H1 (cell line): ENCODE data around the gene PTPRD. TPM values are rescaled to one million over a fixed set of nuclear protein-coding genes. Genes with fewer than 3 reads are reported as not detected.

Experiments used
- BCL11A ChIP-seq, 2 experiments: IDR thresholded peaks; one replicate each; pipeline ENCODE4 v1.6.1; 2011; ENCODE audit warnings: low read depth in 2 of 2, low read length in 2 of 2, mild to moderate bottlenecking in 2 of 2
- CHD2 ChIP-seq: IDR thresholded peaks from 2 replicates; pipeline ENCODE4 v1.6.1; 2012; ENCODE audit warnings: low read length, improper control_type of control experiment
- CHD7 ChIP-seq: fragments of 300-600 bp; sonication (generic); IDR thresholded peaks from 2 replicates; pipeline ENCODE4 v1.7.1; 2012; ENCODE audit warnings: low read length, moderate library complexity, mild to moderate bottlenecking, inconsistent platforms; ENCODE audit not compliant: insufficient replicate concordance
- HDAC6 ChIP-seq: IDR thresholded peaks from one replicate; pipeline ENCODE4 v1.7.1; 2012; ENCODE audit warnings: low read depth, mild to moderate bottlenecking, inconsistent platforms, low read length, moderate library complexity
- NANOG ChIP-seq: IDR thresholded peaks from 2 replicates; pipeline ENCODE4 v1.6.1; 2011; ENCODE audit warnings: low read length, low read depth, mild to moderate bottlenecking, inconsistent platforms; ENCODE audit not compliant: insufficient read depth, poor library complexity, severe bottlenecking
- RNF2 ChIP-seq: fragments of 200-900, 300-1000 bp; sonication (generic); IDR thresholded peaks from 2 replicates; pipeline ENCODE4 v1.7.1; 2016; ENCODE audit warnings: borderline replicate concordance, low read depth, mild to moderate bottlenecking, antibody characterized with exemption, low read length; ENCODE audit not compliant: poor library complexity, severe bottlenecking; ENCODE audit errors: missing control alignments
- SIN3A ChIP-seq, 2 experiments: IDR thresholded peaks in 1 of 2; conservative IDR thresholded peaks in 1 of 2; 2 replicates each; pipeline ENCODE4 v1.6.1; 2011 to 2012; ENCODE audit warnings: low read length in 2 of 2, improper control_type of control experiment in 1 of 2, low read depth in 1 of 2, mild to moderate bottlenecking in 1 of 2
- SRF ChIP-seq: IDR thresholded peaks from 2 replicates; pipeline ENCODE4 v1.6.1; 2011; ENCODE audit warnings: mild to moderate bottlenecking, low read depth, low read length, moderate library complexity
- TAF7 ChIP-seq: optimal IDR thresholded peaks from 2 replicates; pipeline ENCODE3; 2011; ENCODE audit warnings: low read depth, mild to moderate bottlenecking, inconsistent platforms, low read length, moderate library complexity, borderline replicate concordance
- polyA plus RNA-seq, 7 experiments: library from polyadenylated mRNA; depleted of rRNA in 3 of 7; stranded (reverse) in 5 of 7; unstranded in 2 of 7; fragments of >200 nt in 5 of 7; fragments of 200-250 nt in 2 of 7; gene quantifications; 1 replicate in 5 of 7; 2 replicates in 1 of 7; 4 replicates in 1 of 7; pipeline versions ENCODE4 v1.2.1 to v1.2.3, GENCODE V29; 2011 to 2013; ENCODE audit warnings: missing spikeins in 2 of 7, mixed read lengths in 2 of 7
- total RNA-seq: library from RNA; stranded (reverse); fragmentation: NEBNext Ultra II Directional; extraction: Animal tissue kit (Norgen Biotek cat#: 25700); gene quantifications from 2 replicates; pipeline ENCODE4 v1.2.1, GENCODE V29; 2021

The PTPRD gene
- total and polyA plus RNA-seq, 2 of the 8 experiments (the other 6 are each of a cell fraction or from before 2014, with no cell fraction given): 17.2 to 77.0 TPM

- no peak for TF ChIP-seq SIN3A (conservative IDR thresholded peaks at IDR 0.05 in 1 of 2, IDR thresholded peaks at IDR 0.05 in 1 of 2; ENCODE audit: low read depth in 1 of 2, low read length in 2 of 2)
- no peak for TF ChIP-seq CHD7
- no peak for TF ChIP-seq SRF
- TF ChIP-seq BCL11A (IDR thresholded peaks at IDR 0.05; ENCODE audit: low read depth in 2 of 2, low read length in 2 of 2): no peak
- no peak for TF ChIP-seq CHD2
- TF ChIP-seq TAF7: no peak
- TF ChIP-seq HDAC6: no peak
- no peak for TF ChIP-seq RNF2
- no peak for TF ChIP-seq NANOG
Measured at GRCh38 chr9:9437641-9438040, 1175.2 kb downstream of the PTPRD start (continued).
